ENCODE data around the gene CMTM7.

CMTM7 gene

GRCh38 chr3:32353351-32353750 is 38.3 kb upstream of the CMTM7 start:
- TF ChIP-seq FOXP2 (optimal IDR thresholded peaks at IDR 0.05; ENCODE audit: borderline replicate concordance, extremely low read depth, extremely low read length, insufficient read depth) (no peak), POLR2AphosphoS5 (IDR thresholded peaks at IDR 0.05; ENCODE audit: low read depth, low read length) (no peak), REST (IDR thresholded peaks at IDR 0.05; ENCODE audit: insufficient read depth in 1 of 2, low read depth in 2 of 2, low read length in 2 of 2) (no peak), TAF1 (IDR thresholded peaks at IDR 0.05; ENCODE audit: borderline replicate concordance, insufficient read depth, low read length) (no peak), SIN3A (IDR thresholded peaks at IDR 0.05; ENCODE audit: borderline replicate concordance, insufficient read depth, low read length) (no peak)

- TF ChIP-seq FOXP2 (optimal IDR thresholded peaks at IDR 0.05; ENCODE audit: borderline replicate concordance, extremely low read depth, extremely low read length, insufficient read depth) (no peak), POLR2AphosphoS5 (IDR thresholded peaks at IDR 0.05; ENCODE audit: low read depth, low read length) (no peak), SIN3A (IDR thresholded peaks at IDR 0.05; ENCODE audit: borderline replicate concordance, insufficient read depth, low read length) (no peak), TAF1 (IDR thresholded peaks at IDR 0.05; ENCODE audit: borderline replicate concordance, insufficient read depth, low read length) (no peak), REST (IDR thresholded peaks at IDR 0.05; ENCODE audit: insufficient read depth in 1 of 2, low read depth in 2 of 2, low read length in 2 of 2) (no peak)
These were observed 37.3 kb upstream of the CMTM7 start for GRCh38 chr3:32354362-32354778.

- TF ChIP-seq REST (IDR thresholded peaks at IDR 0.05; ENCODE audit: insufficient read depth in 1 of 2, low read depth in 2 of 2, low read length in 2 of 2) (no peak), FOXP2 (optimal IDR thresholded peaks at IDR 0.05; ENCODE audit: borderline replicate concordance, extremely low read depth, extremely low read length, insufficient read depth) (no peak)
These were observed 35.8 kb upstream of the CMTM7 start for GRCh38 chr3:32355751-32356291.

GRCh38 chr3:32359766-32360492 is 31.7 kb upstream of the CMTM7 start:
- TF ChIP-seq FOXP2 (optimal IDR thresholded peaks at IDR 0.05; ENCODE audit: borderline replicate concordance, extremely low read depth, extremely low read length, insufficient read depth) (no peak), POLR2AphosphoS5 (IDR thresholded peaks at IDR 0.05; ENCODE audit: low read depth, low read length) (no peak), TAF1 (IDR thresholded peaks at IDR 0.05; ENCODE audit: borderline replicate concordance, insufficient read depth, low read length) (no peak)

GRCh38 chr3:32360493-32360827 is 31.2 kb upstream of the CMTM7 start:
- TF ChIP-seq TAF1 (IDR thresholded peaks at IDR 0.05; ENCODE audit: borderline replicate concordance, insufficient read depth, low read length) = no peak
- no peak for TF ChIP-seq POLR2AphosphoS5 (IDR thresholded peaks at IDR 0.05; ENCODE audit: low read depth, low read length)
- no peak for TF ChIP-seq REST (IDR thresholded peaks at IDR 0.05; ENCODE audit: insufficient read depth in 1 of 2, low read depth in 2 of 2, low read length in 2 of 2)
- TF ChIP-seq SIN3A (IDR thresholded peaks at IDR 0.05; ENCODE audit: borderline replicate concordance, insufficient read depth, low read length) = no peak
- no peak for TF ChIP-seq FOXP2 (optimal IDR thresholded peaks at IDR 0.05; ENCODE audit: borderline replicate concordance, extremely low read depth, extremely low read length, insufficient read depth)
